Right forelimb (tissue), 1 donor: ENCODE data around the gene PRKD2.
A peak's percentile ranks its signal among the peaks of the same experiment; 100 is the strongest.

Experiments used
- DNase-seq: peaks from one replicate; pipeline ENCODE4 v3.0.0-alpha.2; 2018

The PRKD2 gene

DNA sequence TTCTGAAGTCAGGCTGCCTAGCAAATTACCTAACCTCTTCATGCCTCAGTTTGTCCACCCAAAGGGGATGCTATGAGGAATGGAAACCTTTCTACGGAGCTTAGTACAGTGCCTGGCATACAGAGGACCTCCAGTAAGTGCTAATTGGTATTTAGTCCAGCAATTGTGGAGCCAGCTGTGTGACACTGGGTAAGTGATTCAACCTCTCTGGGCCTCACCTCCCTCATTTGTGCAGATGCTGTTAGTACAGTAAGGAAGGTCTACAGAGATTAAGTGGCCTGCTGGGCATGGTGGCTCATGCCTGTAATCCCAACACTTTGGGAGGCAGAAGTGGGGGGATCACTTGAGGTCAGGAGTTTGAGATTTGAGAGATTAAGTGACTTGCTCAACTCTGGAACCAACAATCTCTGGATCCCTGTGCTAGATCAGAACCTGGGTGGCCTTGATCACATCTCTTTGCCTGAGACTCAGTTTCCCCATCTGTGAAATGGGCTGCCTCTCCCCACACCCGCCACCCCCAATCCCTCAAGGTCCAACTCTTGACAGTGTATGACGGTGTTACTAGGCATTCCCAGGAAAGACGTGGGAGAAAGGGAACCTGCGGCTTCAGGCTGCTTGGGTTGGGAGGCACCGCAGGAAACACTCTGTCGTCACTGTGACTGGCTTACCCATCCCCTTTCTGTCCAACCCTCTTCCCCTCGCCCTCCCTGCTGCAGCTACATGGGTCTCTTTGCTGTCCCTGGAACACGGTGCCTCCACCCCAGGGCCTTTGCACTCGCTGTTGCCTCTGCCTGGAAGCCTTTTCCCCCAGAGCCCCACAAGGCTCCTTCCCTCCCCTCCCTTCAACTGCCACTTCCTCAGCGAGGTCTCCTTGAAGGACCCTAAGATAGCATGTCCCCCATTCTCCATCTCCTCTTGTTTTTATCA is 18.3 kb downstream of the PRKD2 start:
- DNase-seq: no peak

DNA sequence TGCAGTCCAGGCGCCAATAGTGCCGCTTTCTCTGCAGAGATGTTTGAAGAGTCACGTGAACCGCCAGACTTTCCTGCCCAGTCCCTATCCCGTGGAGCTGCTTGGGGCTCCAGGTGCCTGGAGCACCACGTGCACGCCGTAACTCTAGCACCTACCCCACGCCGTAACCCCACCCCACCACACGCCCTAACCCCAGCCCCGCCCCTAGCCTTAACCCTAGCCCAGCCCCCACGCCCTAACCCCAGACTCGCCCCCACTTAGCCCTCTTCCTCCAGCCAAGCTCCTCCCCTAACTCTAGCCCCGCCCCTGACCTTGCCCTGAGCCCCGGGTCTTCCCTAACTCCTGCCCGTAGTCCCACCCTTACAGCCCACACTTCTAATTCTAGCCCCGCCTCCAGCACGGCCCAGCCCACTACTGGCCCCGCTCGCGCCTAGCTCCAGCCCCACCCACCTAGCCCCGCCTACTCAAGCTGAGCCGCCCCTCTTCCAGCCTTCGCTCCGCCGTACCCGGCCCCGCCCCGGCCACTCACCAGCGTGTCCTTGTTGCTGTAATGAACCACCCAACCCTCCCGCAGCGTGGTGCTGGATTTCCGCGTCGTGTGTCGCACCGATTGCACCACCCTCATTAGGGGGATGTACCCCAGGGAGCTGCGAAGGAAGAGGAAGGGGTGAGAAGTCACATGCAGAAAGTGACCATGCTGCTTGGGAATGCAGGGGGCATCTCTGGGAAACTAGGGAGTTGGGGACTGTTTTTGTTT is 19.5 kb downstream of the PRKD2 start:
- peak; percentile 88 for DNase-seq

DNA sequence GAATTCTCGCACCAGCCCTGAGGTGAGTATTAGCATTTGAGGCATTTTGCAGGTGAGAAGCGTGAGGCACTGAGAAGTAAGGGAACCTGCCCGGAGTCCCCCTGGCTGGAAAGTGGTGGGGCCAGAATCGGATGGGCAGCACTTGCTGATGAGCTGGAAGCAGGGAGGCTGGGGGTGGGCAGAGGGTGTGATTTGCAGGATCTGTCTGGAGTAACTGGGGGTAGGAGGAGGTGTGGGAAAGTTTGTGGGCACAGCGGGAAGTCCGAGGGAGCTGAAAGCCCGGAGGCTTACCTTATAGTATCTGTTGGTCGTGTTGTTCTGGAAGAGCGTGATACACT is 20.1 kb downstream of the PRKD2 start:
- no peak for DNase-seq

DNA sequence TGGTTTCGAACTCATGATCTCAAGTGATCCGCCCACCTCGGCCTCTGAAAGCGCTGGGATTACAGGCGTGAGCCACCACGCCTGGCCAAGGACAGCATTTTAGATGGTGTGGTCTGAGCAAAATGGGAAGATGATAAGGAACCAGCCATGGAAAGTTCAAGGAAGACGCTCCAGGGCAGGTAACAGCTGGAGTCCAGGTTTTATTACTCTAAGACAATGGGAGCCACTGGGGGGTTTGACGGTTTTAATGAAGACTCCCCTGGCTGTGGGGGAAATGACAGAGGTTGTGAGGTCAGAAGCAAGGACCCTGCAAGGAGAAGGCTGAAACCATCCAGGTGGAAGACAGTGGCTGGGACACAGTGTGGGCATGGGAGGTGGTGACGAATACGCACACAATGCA is 20.9 kb downstream of the PRKD2 start:
- DNase-seq: no peak

DNA sequence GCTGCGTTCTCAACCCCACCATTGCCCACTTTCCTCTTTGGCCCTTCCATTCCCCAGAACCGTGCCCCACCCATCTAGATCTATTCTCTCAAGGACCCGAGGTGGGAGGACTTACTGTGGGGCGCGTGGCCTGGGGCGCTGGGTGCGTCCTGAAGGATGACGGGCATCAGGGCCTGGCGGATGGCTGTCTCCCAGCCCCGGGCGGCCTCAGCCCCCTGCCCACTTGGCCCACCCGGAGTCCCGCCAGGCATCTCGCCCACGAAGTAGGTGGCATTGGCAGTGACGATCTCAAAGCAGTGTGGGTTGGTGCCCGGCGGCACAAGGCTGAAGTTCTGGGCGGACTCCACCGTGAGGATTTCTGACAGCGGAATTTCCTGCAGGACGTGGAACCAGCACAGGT is 23.2 kb downstream of the PRKD2 start:
- DNase-seq: no peak

DNA sequence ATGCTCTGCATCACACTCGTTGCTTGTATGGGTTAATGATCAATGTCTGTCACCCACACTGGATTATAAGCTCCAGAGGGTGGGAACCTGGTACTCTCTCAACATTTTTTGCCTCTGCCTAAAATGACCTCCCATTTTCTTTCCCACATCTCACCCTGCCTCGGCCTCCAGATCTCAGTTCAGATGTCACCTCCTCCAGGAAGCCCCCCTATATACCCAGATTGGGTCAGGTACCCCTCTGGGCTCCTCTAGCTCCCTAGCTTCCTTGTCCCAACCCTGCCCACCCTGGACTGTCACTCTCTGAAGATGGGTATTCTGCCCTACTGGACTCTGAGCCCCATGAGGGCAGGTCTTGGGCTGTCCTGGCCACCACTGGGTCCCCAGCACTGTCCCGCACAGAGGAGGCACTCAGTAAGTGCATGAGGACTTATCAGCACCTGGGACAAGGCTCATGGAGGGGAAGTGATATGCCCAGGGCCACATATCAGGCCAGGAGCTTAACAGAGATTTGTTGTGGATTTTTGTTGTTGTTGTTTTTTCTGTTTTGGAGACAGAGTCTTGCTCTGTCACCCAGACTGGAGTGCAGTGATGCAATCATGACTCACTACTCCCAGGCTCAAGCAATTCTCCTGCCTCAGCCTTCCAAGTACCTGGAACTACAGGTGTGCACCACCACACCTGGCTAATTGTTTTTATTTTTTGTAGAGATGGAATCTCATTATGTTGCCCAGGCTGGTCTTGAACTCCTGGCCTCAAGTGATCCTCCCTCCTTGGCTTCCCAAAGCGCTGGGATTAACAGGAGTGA is 23.8 kb downstream of the PRKD2 start:
- DNase-seq: no peak

DNA sequence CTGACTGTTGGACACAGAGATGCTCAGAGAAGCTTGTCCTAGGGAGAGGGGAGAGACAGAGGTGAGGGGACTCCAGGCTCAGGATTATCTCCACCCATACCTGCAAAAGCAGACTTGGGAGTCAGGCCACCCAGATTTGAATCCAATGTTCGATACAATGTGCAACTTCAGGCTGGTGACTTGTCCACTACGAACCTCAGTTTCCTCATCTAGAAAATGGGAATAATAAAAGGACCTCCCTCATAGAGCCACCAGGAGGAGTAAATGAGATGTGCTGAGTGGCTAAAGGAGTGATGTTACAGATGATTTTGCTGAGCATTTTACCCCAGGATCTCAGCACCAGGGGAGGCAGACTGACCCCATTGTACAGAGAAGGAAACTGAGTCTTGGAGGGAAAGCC is 25.0 kb downstream of the PRKD2 start:
- no peak for DNase-seq

DNA sequence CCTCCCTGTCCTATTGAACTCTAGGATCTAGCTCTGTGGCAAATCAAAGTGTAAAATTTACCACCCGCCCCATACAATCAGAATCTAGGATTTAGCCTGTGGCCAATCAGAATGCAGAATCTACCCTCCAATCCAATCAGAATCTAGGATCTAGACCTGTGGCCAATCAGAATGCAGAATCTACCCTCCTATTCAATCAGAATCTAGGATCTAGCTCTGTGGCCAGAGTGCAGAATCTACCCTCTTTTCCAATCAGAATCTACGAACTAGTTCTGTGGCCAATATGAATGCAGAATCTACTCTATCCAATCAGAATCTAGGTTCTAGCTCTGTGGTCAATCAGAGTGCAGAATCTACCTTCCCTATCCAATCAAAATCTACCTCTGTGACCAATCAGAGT is 25.8 kb downstream of the PRKD2 start:
- DNase-seq: no peak

DNA sequence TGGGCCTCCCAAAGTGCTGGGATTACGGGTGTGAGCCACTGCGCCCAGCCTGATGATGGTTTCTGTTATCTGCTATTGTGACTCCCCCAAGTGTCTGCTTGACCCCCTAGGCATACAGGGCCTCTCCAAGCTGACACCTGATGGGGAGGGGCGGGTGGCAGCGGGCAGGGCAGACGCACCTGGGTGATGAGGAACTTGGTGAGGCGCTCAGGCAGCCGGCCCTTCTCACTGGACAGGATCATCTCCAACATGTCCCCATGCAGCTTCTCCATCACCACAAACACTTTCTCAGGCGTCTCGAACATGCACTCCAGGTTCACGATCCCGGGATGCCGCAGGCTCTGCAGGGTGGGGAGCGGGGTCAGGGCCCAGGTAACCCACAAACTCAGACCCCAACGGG is 27.6 kb downstream of the PRKD2 start:
- DNase-seq: no peak

DNA sequence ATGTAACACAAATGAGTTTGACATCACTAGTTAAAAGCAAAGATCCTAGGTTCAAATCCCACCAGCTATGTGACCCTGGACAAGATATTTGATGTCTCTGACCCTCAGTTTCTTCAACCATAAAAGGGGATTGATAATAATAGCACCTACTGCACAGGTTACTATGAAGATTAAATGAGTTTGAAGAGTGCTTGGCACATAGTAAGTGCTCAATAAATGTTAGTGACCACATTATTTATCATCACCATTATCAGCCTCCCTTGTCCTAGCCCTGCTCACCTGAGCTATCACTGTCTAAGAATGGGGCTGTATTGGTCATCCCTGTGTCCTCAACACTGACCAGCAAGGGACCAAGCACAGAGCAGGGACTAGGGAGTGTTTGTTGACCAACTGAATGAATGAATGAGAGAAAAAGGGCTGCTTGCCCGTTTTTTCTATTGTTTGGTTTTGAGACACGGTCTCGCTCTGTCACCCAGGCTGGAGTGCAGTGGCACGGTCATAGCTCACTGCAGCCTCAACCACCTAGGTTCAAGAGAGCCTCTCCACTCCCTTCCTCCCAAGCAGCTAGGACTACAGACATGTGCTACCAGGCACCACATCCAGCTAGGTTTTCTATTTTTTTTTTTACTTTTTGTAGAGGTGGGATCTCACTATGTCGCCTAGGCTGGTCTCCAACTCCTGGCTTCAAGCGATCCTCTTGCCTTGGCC is 29.3 kb downstream of the PRKD2 start:
- no peak for DNase-seq

DNA sequence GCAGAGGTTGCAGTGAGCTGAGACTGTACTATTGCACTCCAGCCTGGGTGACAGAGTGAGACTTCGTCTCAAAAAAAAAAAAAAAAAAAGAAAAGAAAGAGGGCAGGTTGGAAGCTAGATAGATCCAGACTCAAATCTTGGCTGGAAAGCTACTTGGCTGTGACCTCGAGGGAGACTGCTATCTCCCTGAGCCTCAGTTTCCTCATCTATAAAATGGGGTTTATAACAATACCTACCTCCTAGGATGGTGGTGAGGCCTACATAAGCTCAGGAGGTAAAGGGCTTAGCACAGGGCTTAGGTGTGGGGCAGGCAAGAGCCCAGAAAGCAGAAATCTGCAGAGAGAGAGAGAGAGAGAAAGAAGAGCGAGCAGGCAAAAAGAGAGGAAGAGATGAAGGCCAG is 31.7 kb downstream of the PRKD2 start:
- no peak for DNase-seq

DNA sequence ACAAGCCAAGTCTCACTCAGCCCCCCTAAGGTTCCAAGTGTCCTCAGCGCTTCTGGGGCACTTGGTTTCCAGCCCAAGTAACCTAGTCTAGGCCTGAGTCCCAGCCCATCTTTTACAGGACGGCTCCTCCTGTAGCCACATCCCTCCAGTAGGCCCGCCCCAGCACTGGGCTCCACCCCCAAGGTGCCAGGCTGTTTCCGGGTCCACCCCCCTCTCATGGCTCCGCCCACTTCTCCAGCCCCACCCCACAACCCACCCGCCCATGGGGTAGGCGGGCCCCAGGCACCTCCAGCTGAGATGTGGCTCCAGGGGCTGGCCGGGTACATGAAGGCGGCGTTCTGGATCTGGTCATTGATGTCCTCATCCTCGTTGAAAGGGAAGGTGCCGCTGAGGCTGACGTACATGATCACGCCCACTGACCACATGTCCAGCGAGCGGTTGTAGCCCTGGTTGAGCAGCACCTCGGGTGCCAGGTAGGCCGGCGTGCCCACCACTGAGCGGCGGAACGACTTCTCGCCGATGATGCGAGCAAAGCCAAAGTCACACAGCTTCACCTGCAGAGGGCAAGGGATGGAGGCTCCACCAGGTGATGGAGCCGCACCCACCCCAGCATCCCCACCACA is 38.7 kb downstream of the PRKD2 start:
- DNase-seq: no peak

DNA sequence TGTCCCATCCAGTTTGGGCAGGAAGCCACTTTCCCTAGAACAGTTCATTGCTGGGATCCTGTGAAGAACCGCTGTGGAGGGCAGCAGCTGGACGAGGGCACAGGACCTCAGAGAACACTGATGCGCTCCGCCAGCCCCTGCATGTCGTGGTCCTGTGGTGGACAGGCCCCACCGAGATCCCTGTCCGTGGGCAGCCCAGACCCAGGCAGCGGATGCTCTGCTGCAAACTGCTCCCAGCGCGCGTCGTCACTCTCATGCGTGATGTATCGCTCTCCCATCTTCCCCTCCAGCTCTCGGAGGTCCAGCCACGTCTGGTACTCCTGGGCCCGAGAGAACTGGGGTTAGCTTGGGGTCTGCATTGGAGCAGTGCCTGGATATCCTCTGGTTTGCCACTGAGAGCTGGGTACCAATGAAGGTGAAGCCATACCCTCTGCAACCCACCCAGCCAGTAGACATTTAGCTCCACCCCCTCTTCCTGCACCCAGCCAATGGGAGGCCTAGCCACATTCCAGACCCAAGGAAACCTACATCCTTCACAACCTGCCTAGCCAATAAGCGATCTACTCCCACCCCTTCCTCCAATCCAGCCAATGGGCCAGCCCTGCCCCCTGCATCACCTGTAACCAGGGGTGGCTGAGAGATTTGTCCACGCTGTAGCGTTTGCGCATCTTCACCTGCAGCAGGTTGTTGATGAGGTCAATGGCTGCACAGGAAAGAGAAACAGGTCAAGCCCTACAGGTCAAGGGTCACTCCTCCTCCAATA is 42.3 kb downstream of the PRKD2 start:
- DNase-seq: no peak

DNA sequence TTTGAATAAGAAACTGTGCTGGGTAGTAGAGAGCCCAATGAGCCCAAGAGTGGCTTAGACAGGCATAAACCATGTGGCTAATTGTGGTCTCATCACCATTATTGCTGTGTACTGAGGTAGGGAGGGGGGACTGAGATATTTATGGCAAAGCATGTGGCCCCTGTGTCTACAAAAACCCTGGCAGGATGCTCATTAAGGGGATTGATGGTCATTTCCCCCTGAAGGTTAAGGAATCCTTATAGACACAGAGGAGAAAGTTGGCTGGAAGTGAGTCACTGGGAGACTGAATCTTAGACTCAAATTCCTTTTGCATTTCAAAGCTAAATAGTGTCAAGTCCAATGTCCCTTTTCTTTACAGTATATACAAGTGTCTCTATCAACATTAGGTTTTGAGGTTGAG is 46.1 kb downstream of the PRKD2 start:
- no peak for DNase-seq

DNA sequence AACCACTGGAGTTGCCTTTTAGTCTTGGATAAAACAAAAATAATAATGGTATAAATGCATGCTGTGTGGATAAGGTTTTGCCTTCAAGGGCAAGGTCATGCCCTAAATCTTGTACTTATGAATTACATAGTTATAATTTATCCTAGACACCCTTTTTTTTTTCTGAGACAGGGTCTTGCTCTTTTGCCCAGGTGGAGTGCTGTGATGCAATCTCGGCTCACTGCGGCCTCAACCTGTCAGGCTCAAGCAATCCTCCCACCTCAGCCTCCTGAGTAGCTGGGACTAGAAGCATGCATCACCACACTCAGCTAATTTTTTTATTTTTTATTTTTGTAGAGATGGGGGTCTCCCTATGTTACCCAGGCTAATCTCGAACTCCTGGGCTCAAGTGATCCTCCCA is 48.3 kb downstream of the PRKD2 start:
- no peak for DNase-seq

DNA sequence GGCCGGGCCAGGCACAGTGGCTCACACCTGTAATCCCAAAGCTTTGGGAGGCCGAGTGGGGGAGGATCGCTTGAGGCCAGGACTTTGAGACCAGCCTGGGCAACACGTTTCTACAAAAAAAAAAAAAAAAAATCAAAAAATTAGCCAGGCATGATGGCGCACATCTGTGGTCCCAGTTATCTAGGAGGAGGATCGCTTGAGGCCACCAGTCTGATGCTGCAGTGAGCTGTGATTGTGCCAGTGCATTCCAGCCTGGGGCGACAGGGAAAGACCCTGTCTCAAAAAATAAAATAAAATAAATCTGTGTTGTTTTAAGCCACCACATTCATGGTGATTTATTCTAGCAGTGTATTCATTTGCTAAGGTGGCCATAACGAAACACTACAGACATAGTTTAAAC is 51.8 kb downstream of the PRKD2 start:
- no peak for DNase-seq

DNA sequence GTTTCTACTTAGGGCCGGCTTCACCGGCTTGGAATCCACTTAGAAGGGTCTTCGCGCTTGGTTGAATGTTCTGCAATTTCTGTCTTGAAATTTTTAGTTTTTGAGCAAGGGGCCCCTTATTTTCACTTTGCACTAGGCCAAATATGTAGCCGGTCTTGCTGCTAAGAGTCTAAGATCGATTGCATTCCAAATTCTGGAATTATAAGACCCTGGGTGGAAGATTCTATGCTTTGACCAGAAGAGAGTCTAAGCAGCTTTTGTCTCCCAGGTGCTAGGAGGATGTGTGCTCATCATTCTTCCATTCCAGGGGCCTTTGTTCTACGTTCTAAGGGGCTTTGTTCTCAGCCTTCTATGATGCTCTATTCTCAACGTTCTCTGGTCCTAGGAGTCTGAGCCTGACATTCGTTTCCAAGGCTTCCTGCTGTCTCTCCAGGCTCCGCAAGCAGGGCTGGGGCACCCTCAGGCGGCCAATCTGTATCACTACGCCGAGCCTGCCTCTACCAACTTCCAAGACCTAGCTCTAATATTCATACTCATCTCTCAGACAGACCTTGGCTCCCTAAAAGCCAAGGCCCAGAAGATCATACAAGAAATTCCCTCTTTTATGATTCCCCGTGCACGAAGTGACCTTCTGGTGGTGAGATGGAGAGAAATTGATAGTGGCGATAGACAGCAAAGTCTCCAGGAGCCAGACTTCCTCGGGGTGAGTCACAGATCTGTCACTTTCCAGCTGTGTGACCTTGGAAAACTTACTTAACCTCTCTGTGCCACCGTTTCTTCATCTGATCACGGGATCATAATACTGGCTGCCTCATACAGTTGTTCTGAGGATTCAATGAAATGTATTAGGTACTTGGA is 55.0 kb downstream of the PRKD2 start:
- DNase-seq: peak; percentile 88

DNA sequence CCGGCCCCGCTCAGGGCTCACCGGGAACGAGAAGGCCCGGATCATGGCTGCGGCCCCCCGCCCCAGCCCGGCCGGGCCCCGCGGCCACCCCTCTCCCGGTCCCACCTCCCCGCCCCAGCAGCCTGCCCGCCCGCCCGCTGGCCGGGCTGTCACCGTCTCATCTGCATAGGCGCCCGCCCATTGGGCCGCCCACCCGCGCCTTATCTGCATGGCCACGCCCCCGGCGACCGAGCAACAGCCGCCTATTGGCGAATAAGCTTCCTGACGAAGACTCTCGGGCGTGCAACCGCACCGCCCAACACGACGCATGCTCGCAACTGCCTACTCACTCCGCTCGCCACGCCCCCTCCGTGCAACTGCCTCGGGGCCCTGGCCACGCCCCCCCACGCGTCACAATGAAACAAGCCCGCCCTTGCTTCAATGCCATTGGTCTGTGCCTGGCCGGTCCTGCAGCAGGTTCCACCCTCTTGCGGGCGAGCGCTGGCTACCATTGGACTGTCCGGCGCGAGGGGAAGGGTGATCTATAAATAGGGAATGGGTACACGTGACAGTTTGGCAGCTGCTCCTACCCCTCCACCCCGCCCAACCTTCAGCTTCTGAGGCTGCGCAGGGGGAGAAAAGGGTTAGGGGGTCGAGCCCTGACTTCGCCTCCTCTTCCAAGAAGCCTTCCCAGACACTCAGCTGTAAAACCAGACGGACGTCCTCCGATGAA is 55.7 kb downstream of the PRKD2 start, which contains the start of gene DACT3:
TSS of gene DACT3 (minus strand) at position 163 of the 712 bp plus-strand sequence. CDS start at position 45, 118 bp downstream.
- DNase-seq: peak; percentile 100

DNA sequence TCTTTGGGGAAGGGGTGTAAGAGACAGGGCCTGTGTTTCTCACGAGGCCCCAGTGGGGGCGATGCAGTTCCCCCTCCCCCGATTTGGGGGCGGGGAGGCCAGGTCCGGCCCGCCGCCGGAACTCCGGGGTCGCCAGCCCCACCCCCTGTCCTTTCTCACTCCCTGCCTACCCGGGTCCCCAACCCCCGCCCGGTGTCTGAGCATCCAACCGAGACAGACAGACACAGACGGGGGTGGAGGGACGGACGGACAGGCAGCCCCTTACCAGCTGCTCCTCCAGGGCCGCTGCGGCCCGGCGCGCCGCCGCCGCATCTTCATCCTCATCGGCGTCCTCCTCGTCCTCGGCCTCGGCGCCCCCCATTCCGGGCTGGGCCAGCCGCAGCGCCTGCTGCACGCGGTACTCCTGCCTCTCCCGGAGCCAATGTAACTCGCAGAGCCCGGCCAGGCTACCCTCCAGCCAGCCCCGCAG is 56.3 kb downstream of the PRKD2 start:
- no peak for DNase-seq
